HG03135 (cell line): ENCODE results near the gene TMEM186.
"Not testable (repeated sequence)": the region's sequence is repeated elsewhere in the genome, so short reads cannot be mapped to it uniquely, and the experiment has no call there.

ENCODE experiments used
- ATAC-seq: cut with Tn5 transposase; IDR thresholded peaks from one replicate; pipeline ENCODE4 v1.9.1; 2021; ENCODE audit warnings: mild to moderate bottlenecking, moderate library complexity; ENCODE audit not compliant: unreplicated experiment

TMEM186 gene, protein sequence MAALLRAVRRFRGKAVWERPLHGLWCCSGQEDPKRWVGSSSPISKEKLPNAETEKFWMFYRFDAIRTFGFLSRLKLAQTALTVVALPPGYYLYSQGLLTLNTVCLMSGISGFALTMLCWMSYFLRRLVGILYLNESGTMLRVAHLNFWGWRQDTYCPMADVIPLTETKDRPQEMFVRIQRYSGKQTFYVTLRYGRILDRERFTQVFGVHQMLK

DNA sequence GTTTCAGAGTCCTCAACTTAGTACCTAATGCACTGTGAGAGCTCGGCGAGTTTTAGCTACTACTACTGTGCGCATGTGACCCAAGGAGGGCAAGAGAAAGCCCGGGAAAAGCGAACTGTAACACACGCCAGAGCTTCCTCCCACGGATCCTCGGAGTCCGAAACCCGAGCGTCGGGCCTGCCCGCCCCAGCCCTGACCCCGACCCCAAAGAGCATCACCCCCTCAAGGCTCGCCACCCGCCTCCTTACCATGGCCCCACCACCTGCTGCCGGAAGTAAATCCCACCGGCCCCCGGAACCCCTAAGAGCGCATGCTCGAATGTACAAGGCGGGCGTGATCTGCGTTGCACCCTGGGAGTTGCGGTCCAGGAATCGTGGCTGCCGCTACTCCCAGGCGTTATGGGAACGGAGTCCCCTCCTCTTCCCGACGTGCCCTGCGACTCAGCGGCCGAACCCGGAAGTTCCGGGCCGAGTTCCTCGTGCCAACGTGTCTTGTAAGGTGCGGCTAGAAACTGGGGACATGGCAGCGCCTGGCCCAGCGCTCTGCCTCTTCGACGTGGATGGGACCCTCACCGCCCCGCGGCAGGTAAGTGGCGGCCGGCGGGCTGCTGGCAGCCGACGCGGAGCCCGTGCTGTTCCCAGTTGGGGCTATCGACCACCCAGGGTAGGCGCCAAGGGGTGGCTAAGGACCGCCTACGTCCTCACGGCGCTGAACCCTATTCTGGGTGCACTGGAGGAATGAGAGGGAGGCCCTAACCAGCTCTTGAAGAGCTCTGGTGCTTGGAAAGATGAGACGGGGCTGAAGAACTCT lies at the start of gene TMEM186, which contains the start of gene PMM2:
TMEM186 (minus strand) TSS at position 276 of the 810 bp plus-strand sequence; CDS start at position 251, 25 bp downstream.
PMM2 (plus strand) TSS at position 476 of the 810 bp plus-strand sequence; CDS start at position 520, 44 bp downstream.
- ATAC-seq = peak; percentile 92

GRCh38 chr16:8847145-8847544 lies 49.7 kb upstream of the TMEM186 start:
- no peak for ATAC-seq

DNA sequence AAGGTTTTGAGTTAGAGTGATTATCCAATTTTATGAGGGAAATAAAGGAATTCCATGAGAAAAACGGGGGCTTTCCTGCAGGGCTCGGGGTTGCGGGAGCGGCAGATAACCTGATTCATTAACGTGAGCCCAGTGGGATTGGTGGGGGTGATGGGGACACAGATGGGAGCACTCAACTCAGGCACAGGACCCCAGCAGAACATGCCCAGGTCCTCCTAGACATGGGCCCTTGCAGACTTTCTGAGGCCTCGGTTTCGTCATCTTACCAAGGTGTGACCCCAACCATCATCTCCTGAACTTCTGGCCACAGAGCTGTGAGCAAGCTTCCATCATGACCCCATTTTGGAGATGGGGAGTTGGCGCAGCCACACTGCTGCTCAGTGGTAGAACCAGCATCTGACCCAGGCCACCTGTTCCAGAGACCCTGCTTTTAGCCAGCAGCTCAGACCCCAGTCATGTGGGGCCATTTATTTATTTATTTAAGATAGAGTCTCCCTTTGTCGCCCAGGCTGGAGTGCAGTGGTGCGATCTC lies 49.0 kb upstream of the TMEM186 start:
- no peak for ATAC-seq

DNA sequence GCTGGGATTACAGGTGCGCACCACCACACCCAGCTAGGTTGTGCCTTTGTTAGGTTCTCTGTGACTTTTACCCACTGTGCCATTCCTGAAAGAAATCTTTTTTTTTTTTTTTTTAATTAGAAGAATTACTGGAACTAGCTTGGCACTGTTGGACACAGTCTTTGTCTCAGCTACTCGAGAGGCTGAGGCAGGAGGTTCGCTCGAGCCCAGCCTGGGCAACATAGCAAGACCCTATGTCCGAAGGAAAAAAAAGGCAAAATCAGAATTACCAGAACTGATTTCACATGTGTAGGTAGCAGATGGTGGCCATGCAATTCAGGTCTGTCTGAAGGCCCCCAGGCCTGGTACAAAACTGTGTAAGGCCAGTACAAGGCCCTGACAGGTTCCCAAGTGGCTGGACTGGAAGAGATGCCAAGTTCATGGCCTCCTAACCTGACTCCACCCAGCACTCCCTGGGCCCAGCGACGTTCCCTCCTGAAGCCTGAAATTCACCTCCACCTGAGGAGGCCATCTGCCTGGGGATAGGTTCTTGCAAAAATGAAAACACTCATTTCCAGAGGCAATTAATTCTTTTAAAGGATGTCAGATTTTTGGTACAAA lies 48.4 kb upstream of the TMEM186 start:
- ATAC-seq = no peak

DNA sequence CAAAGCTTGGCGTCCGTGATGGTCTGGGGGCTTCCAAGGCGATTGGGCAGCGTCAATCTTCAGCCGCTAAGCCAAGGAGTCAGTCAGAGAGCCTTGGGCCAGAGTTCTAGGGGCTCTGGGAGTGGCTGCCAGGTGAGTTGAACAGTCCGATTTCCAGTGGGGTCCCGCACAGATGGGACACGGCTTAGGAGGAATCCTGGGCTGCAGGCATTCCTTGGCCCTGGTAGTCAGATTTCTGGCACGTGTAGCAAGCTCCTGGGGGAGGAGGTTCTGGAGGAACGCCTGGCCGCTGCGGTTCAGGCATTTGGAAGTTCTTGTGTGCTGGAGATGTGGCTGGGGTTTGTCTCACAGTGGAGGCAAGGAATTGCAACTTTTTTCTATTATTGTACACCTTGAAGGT lies 45.9 kb upstream of the TMEM186 start:
- ATAC-seq = not testable (repeated sequence)

DNA sequence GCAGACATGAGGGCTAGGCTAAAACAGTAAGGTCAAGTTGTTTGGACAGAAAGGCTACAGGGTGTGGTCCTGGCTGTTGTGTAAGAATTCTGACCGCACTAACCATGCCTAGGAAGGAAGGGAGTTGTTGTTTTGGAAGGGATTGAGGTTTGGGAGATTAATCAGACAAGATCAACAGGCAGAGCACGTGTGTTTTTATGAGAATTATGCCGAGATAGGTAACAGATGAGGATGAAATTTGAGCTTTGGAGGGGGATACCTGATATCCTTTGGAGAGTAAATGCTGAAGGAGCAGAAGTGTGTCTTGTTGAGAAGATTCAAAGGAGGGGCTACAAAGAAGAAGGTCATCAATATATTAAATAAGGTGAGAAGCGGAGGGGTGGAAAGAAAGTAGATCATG lies 44.6 kb upstream of the TMEM186 start:
- ATAC-seq = not testable (repeated sequence)

GRCh38 chr16:8837594-8837993 lies 40.2 kb upstream of the TMEM186 start:
- ATAC-seq = not testable (repeated sequence)

- not testable (repeated sequence) for ATAC-seq
These were observed 39.4 kb upstream of the TMEM186 start for GRCh38 chr16:8836797-8837196.

DNA sequence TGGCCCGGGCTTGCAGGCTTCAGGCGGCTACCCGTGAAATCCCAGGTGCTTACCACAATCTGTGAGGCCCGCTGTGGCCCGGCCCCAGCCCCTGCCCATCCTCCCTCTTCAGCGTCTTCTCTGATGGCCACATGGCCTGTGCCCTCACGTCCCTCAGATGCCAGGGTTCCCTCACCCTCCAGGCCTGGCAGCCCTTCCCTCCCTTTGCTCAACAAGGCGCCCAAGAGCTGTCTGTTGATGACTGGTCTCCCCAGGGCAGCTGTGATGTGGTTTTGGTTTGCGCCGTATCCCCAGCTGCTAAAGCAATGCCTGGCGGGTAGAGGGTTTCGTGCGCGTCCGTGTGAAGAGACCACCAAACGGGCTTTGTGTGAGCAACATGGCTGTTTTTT lies 35.3 kb upstream of the TMEM186 start:
- ATAC-seq = no peak

GRCh38 chr16:8831871-8832716 lies 34.7 kb upstream of the TMEM186 start:
- no peak for ATAC-seq

- ATAC-seq = no peak
These were observed 34.0 kb upstream of the TMEM186 start for GRCh38 chr16:8831450-8831849.

GRCh38 chr16:8828541-8829165 lies 31.2 kb upstream of the TMEM186 start:
- no peak for ATAC-seq

DNA sequence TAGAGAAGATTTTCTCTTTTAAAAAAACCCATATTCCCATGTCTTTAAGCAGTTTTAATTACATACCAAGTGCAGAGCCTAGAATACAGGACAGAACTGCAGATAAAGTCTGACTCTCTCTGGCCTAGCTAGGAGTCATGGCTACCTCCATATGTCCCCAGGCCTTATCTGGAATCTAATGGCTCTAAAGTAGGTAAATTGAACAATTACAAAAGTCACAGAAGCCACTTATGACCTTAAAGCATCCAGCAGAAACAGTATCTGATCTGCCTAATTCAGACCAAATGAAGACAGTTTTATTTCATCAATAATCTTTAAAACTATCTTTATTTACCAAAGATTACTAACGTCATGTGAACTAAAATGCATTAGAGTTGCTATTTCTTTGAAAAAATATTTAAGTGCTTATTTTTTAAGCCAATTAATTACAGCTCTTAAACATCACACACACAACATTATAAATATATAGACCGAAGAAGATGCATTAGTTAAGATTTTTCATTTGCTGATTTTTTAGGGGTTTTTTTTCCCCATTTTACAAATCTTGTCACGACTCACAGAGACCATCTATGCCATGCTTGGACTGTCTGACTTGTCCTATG lies 28.9 kb upstream of the TMEM186 start:
- no peak for ATAC-seq

DNA sequence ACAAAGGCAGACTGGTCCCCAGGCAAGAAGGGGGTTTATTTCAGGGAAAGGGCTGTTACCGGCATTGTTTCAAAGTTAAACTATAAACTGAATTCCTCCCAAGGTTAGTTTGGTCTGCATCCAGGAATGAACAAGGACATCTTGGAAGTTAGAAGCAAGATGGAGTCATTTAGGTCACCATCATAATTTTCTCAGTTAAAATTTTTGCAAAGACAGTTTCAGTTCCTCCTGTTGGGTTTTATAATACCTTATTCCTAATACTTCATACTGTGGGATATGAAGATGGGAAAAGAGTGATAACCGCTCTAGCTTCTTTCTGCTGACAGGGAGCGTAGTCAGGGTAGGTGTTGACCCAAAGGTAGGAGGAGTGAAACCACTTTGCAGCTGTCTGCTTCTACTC lies 25.0 kb upstream of the TMEM186 start:
- ATAC-seq = no peak

GRCh38 chr16:8819411-8820034 lies 22.1 kb upstream of the TMEM186 start:
- no peak for ATAC-seq

- peak; percentile 71 for ATAC-seq
These were observed 21.2 kb upstream of the TMEM186 start for GRCh38 chr16:8818504-8819270.

- no peak for ATAC-seq
These were observed 19.7 kb upstream of the TMEM186 start for GRCh38 chr16:8816967-8817655.
